Esophagus muscularis mucosa (tissue), 4 donors: Measurements from ENCODE around the gene OTOGL. TPM values are rescaled to one million over a fixed set of nuclear protein-coding genes. Genes with fewer than 3 reads are reported as not detected.

ENCODE experiments used
- DNase-seq: peaks from one replicate; pipeline ENCODE4 v3.0.0-alpha.2; 2017; ENCODE audit errors: extremely low spot score
- H3K27ac ChIP-seq, 4 donors: fragments of 200-600 bp; sonication (generic); replicated peaks in 1 of 4; 1 replicate in 3 of 4; 2 replicates in 1 of 4; pipeline ENCODE4 v1.5.1; 2016 to 2019; ENCODE audit warnings: mild to moderate bottlenecking in 1 of 4
- H3K27me3 ChIP-seq, 4 donors: fragments of 200-600 bp; sonication (generic); one replicate each; pipeline versions ENCODE4 v1.5.1 to v1.6.0; 2016 to 2019
- H3K36me3 ChIP-seq, 4 donors: fragments of 200-600 bp; sonication (generic); one replicate each; pipeline ENCODE4 v1.5.1; 2016 to 2019
- H3K4me1 ChIP-seq, 4 donors: fragments of 200-600 bp; sonication (generic); one replicate each; pipeline ENCODE4 v1.5.1; 2016 to 2019
- H3K4me3 ChIP-seq, 4 donors: fragments of 200-600 bp; sonication (generic); 1 replicate in 2 of 4; 2 replicates in 2 of 4; pipeline ENCODE4 v1.5.1; 2016 to 2019; ENCODE audit warnings: mild to moderate bottlenecking in 4 of 4, moderate library complexity in 1 of 4
- H3K9me3 ChIP-seq, 4 donors: fragments of 200-600 bp; sonication (generic); 1 replicate in 3 of 4; 2 replicates in 1 of 4; pipeline ENCODE4 v1.5.1; 2016 to 2019
- CTCF ChIP-seq, 3 experiments: fragments of 200-600 bp in 2 of 3; fragments of 450-650 bp in 1 of 3; sonication (generic) in 2 of 3; IDR thresholded peaks; one replicate each; pipeline ENCODE4 v1.5.1; 2017 to 2019; ENCODE audit warnings: antibody characterized with exemption in 3 of 3, mild to moderate bottlenecking in 2 of 3, moderate library complexity in 1 of 3
- EP300 ChIP-seq: sonication (generic); formaldehyde crosslinking; IDR thresholded peaks from one replicate; pipeline ENCODE4 v1.6.1; 2017; ENCODE audit warnings: antibody characterized with exemption
- POLR2A ChIP-seq: fragments of 450-650 bp; IDR thresholded peaks from one replicate; pipeline ENCODE4 v1.6.1; 2017; ENCODE audit warnings: antibody characterized with exemption, moderate library complexity, mild to moderate bottlenecking, low read depth
- POLR2AphosphoS5 ChIP-seq, 2 donors: sonication (generic); formaldehyde crosslinking; IDR thresholded peaks; one replicate each; pipeline ENCODE4 v1.6.1; 2017; ENCODE audit warnings: antibody characterized with exemption in 2 of 2
- WGBS: methylation state at CpG from one replicate; pipeline ENCODE4 v1.1.5; 2018; 5-methylcytosine and 5-hydroxymethylcytosine counted together
- intact Hi-C: fragments of 100-400 bp; cut with DNase I; formaldehyde crosslinking; loops from one replicate; pipeline ENCODE4 v1.15.1; 2023
- total RNA-seq, 4 donors: library from RNA; depleted of rRNA; stranded (reverse); fragments of >200 nt; gene quantifications; one replicate each; pipeline versions ENCODE4 v1.1.0 to v1.2.1, GENCODE V29; 2016

Gene OTOGL
- total RNA-seq, 4 donors from 2014 or later, result 0.83 to 2.0 (median 1.6) TPM

GRCh38 chr12:80165746-80166145 is 66.4 kb downstream of the OTOGL start:
- Histone ChIP-seq H3K36me3 (no peaks in the 10 kb centered on the region), H3K4me1 (no peaks in the 10 kb centered on the region), H3K27me3 (no peaks in the 10 kb centered on the region), H3K4me3 (no peak overlapping the region), H3K27ac (no peak overlapping the region), H3K9me3 (no peaks in the 10 kb centered on the region)
- TF ChIP-seq POLR2A (no peak), EP300 (no peak), CTCF (IDR thresholded peaks at IDR 0.05) (no peak), POLR2AphosphoS5 (IDR thresholded peaks at IDR 0.05) (no peak)
- intact Hi-C loops, result no loop called here
- no peak for DNase-seq

- no peaks in the 10 kb centered on the region for H3K27me3 ChIP-seq
- H3K36me3 ChIP-seq, result no peaks in the 10 kb centered on the region
- no peak for DNase-seq
- H3K4me1 ChIP-seq, result no peaks in the 10 kb centered on the region
- H3K27ac ChIP-seq, result no peak overlapping the region
- no peaks in the 10 kb centered on the region for H3K9me3 ChIP-seq
- 62% methylated on average over 2 of the region's 2 CpGs for WGBS
- H3K4me3 ChIP-seq, result no peak overlapping the region
- intact Hi-C loops, result no loop called here
- TF ChIP-seq POLR2A (no peak), EP300 (no peak), CTCF (IDR thresholded peaks at IDR 0.05) (no peak), POLR2AphosphoS5 (IDR thresholded peaks at IDR 0.05) (no peak)
These were observed 67.4 kb downstream of the OTOGL start for GRCh38 chr12:80166751-80167150.

DNA sequence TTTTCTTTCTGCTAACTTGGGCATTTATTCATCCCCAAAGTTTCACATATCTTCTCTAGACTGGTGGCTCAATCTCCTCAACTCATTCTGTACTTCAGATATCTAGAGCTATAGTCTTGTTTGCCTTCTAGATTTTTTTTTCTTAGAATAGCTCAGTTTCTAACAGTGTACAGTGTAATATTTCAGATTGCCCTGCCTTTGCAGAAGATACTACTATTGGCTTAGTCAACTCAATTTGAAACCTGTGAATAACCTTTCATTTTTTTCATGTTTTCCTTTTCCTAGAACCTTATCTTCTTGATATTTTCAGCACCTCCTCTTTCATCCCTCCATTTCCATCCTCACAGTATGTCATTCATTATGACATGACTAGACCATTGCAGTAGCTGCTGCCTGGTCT is 69.6 kb downstream of the OTOGL start:
- Histone ChIP-seq H3K27me3 (no peaks in the 10 kb centered on the region), H3K36me3 (no peaks in the 10 kb centered on the region), H3K4me1 (no peaks in the 10 kb centered on the region), H3K27ac (no peak overlapping the region), H3K4me3 (no peak overlapping the region), H3K9me3 (no peaks in the 10 kb centered on the region)
- TF ChIP-seq CTCF (IDR thresholded peaks at IDR 0.05) (no peak), POLR2AphosphoS5 (IDR thresholded peaks at IDR 0.05) (no peak), EP300 (no peak), POLR2A (no peak)
- intact Hi-C loops, result no loop called here
- DNase-seq, result no peak

- TF ChIP-seq POLR2A (no peak), EP300 (no peak), POLR2AphosphoS5 (IDR thresholded peaks at IDR 0.05) (no peak), CTCF (IDR thresholded peaks at IDR 0.05) (no peak)
- intact Hi-C loops, result no loop called here
- Histone ChIP-seq H3K4me1 (no peaks in the 10 kb centered on the region), H3K9me3 (no peaks in the 10 kb centered on the region), H3K27ac (no peak overlapping the region), H3K4me3 (no peak overlapping the region), H3K36me3 (no peaks in the 10 kb centered on the region), H3K27me3 (no peaks in the 10 kb centered on the region)
- DNase-seq, result no peak
- WGBS, result 84% methylated on average over 2 of the region's 2 CpGs
These were observed 71.6 kb downstream of the OTOGL start for GRCh38 chr12:80170915-80171314.

DNA sequence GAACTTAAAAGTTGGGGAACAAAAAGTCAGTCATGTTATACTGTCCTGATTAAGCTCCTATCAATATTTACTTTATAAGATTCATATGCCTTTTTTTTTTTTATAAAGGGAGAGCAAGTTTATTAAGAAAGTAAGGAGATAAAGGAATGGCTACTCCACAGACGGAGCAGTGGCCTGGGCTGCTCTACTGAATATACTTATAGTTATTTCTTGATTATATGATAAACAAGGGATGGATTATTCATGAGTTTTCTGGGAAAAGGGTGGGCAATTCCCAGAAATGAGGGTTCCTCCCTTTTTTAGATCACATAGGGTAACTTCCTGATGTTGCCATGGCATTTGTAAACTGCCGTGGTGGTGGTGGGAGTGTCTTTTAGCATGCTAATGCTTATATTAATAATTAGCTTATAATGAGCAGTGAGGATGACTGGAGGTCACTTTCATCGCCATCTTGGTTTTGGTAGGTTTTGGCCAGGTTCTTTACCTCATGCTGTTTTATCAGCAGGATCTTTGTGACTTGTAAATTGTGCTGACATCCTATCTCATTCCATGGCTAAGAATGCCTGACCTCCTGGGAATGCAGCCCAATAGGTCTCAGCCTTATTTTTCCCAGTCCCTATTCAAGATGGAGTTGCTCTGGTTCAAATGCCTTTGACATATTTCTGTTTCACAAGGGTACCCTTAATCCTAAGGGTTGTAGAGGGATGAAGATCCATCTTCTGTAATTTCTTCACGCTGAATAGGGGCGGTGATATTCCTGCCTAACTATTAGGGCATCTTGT is 73.9 kb downstream of the OTOGL start:
- no peaks in the 10 kb centered on the region for H3K36me3 ChIP-seq
- WGBS, result 94% methylated on average over 5 of the region's 5 CpGs
- no peaks in the 10 kb centered on the region for H3K27me3 ChIP-seq
- H3K4me3 ChIP-seq, result no peak overlapping the region
- TF ChIP-seq POLR2AphosphoS5 (IDR thresholded peaks at IDR 0.05) (no peak), EP300 (no peak), CTCF (IDR thresholded peaks at IDR 0.05) (no peak), POLR2A (no peak)
- H3K27ac ChIP-seq, result no peak overlapping the region
- DNase-seq, result no peak
- no peaks in the 10 kb centered on the region for H3K4me1 ChIP-seq
- H3K9me3 ChIP-seq, result no peaks in the 10 kb centered on the region
- intact Hi-C loops, result no loop called here
